Colonic mucosa (tissue), 4 donors: ENCODE measurements around the gene SERPINA1. TPM values are rescaled to one million over a fixed set of nuclear protein-coding genes. Genes with fewer than 3 reads are reported as not detected.

ENCODE experiments used
- DNase-seq: peaks from one replicate; pipeline ENCODE4 v3.0.0-alpha.2; 2020
- H3K27ac ChIP-seq: fragments of 200-600 bp; one replicate; pipeline ENCODE4 v1.8.0; 2021
- H3K27me3 ChIP-seq: fragments of 200-600 bp; one replicate; pipeline ENCODE4 v1.8.0; 2021
- H3K36me3 ChIP-seq: fragments of 200-600 bp; one replicate; pipeline ENCODE4 v1.8.0; 2021
- H3K4me1 ChIP-seq: fragments of 200-600 bp; one replicate; pipeline ENCODE4 v1.8.0; 2021; ENCODE audit warnings: mild to moderate bottlenecking
- H3K4me3 ChIP-seq: fragments of 200-600 bp; one replicate; pipeline ENCODE4 v1.8.0; 2021
- H3K9ac ChIP-seq, 2 donors: one replicate each; pipeline ENCODE4 v1.7.0; 2013; ENCODE audit warnings: control low read depth in 2 of 2, low read depth in 2 of 2, low read length in 2 of 2
- H3K9me3 ChIP-seq: fragments of 200-600 bp; one replicate; pipeline ENCODE4 v1.8.0; 2021
- CTCF ChIP-seq: fragments of 200-600 bp; IDR thresholded peaks from one replicate; pipeline ENCODE4 v1.8.0; 2022; ENCODE audit warnings: antibody characterized with exemption, mild to moderate bottlenecking
- intact Hi-C: fragments of 100-400 bp; cut with DNase I; formaldehyde crosslinking; loops from one replicate; pipeline ENCODE4 v1.14.1; 2022
- total RNA-seq, 2 donors: library from RNA; stranded (reverse); fragmentation: NEBNext Ultra II Directional in 1 of 2; extraction: Animal tissue kit (Norgen Biotek cat#: 25700) in 1 of 2; gene quantifications; one replicate each; pipeline ENCODE4 v1.2.1, GENCODE V29; 2021
- donor health status: healthy.
- donor health status: DM: no; HTN: no; CAD: no.
- donor health status: DM: no; HTN: no; CAD: no.

Gene SERPINA1
- total RNA-seq, 2 donors from 2014 or later, result 153 to 278 TPM

GRCh38 chr14:94337274-94337673 lies 51.1 kb downstream of the SERPINA1 start:
- no peak for TF ChIP-seq CTCF
- intact Hi-C loops, result no loop called here
- DNase-seq, result no peak
- no peaks in the 10 kb centered on the region for H3K9me3 ChIP-seq
- H3K27ac ChIP-seq, result no peak overlapping the region
- H3K27me3 ChIP-seq, result no peaks in the 10 kb centered on the region
- no peak overlapping the region for H3K4me3 ChIP-seq
- H3K4me1 ChIP-seq, result no peaks in the 10 kb centered on the region
- H3K9ac ChIP-seq, result no peak overlapping the region
- H3K36me3 ChIP-seq, result no peaks in the 10 kb centered on the region

GRCh38 chr14:94334872-94335271 lies 53.5 kb downstream of the SERPINA1 start:
- H3K27ac ChIP-seq, result no peak overlapping the region
- no peak overlapping the region for H3K9ac ChIP-seq
- DNase-seq, result no peak
- TF ChIP-seq CTCF, result no peak
- no peaks in the 10 kb centered on the region for H3K27me3 ChIP-seq
- no peak overlapping the region for H3K4me3 ChIP-seq
- H3K36me3 ChIP-seq, result no peaks in the 10 kb centered on the region
- intact Hi-C loops, result no loop called here
- H3K4me1 ChIP-seq, result no peaks in the 10 kb centered on the region
- no peaks in the 10 kb centered on the region for H3K9me3 ChIP-seq

GRCh38 chr14:94332587-94332986 lies 55.8 kb downstream of the SERPINA1 start:
- DNase-seq, result no peak
- Histone ChIP-seq H3K27ac (no peak overlapping the region), H3K4me1 (no peaks in the 10 kb centered on the region), H3K36me3 (no peaks in the 10 kb centered on the region), H3K4me3 (no peak overlapping the region), H3K9me3 (no peaks in the 10 kb centered on the region), H3K27me3 (no peaks in the 10 kb centered on the region), H3K9ac (no peak overlapping the region)
- intact Hi-C loops, result no loop called here
- no peak for TF ChIP-seq CTCF

- Histone ChIP-seq H3K4me1 (no peaks in the 10 kb centered on the region), H3K4me3 (no peak overlapping the region), H3K36me3 (no peaks in the 10 kb centered on the region), H3K27ac (no peak overlapping the region), H3K9ac (no peak overlapping the region), H3K9me3 (no peaks in the 10 kb centered on the region), H3K27me3 (no peaks in the 10 kb centered on the region)
- no peak for TF ChIP-seq CTCF
- intact Hi-C loops, result no loop called here
- no peak for DNase-seq
Measured at GRCh38 chr14:94332063-94332583, 56.3 kb downstream of the SERPINA1 start.

GRCh38 chr14:94331462-94331861 lies 56.9 kb downstream of the SERPINA1 start:
- H3K4me3 ChIP-seq, result no peak overlapping the region
- intact Hi-C loops, result no loop called here
- no peak for TF ChIP-seq CTCF
- H3K36me3 ChIP-seq, result no peaks in the 10 kb centered on the region
- H3K27me3 ChIP-seq, result no peaks in the 10 kb centered on the region
- no peak overlapping the region for H3K27ac ChIP-seq
- no peak for DNase-seq
- H3K9ac ChIP-seq, result no peak overlapping the region
- H3K9me3 ChIP-seq, result no peaks in the 10 kb centered on the region
- no peaks in the 10 kb centered on the region for H3K4me1 ChIP-seq

GRCh38 chr14:94330857-94331256 lies 57.5 kb downstream of the SERPINA1 start:
- DNase-seq, result no peak
- intact Hi-C loops, result no loop called here
- Histone ChIP-seq H3K9me3 (no peaks in the 10 kb centered on the region), H3K27me3 (no peaks in the 10 kb centered on the region), H3K9ac (no peak overlapping the region), H3K4me3 (no peak overlapping the region), H3K4me1 (no peaks in the 10 kb centered on the region), H3K36me3 (no peaks in the 10 kb centered on the region), H3K27ac (no peak overlapping the region)
- TF ChIP-seq CTCF, result no peak
